Trophoblast cell (in vitro differentiated cells and primary cell): Measurements from ENCODE around the gene PBX3.

ENCODE experiments used
- DNase-seq, 2 donors: peaks; one replicate each; pipeline ENCODE4 v3.0.0-alpha.2; 2016
- H2AFZ ChIP-seq: 2 replicates; pipeline ENCODE4 v1.6.1; 2013; ENCODE audit warnings: low read length, moderate library complexity, mild to moderate bottlenecking; ENCODE audit not compliant: insufficient read depth, poor library complexity
- H2AK5ac ChIP-seq: 2 replicates; pipeline ENCODE4 v1.6.1; 2013; ENCODE audit warnings: mild to moderate bottlenecking, low read length
- H2BK120ac ChIP-seq: 2 replicates; pipeline ENCODE4 v1.6.1; 2013; ENCODE audit warnings: low read length, mild to moderate bottlenecking, moderate library complexity; ENCODE audit not compliant: insufficient read depth, poor library complexity
- H2BK12ac ChIP-seq: 2 replicates; pipeline ENCODE4 v1.6.1; 2013; ENCODE audit warnings: mild to moderate bottlenecking, low read length, moderate library complexity
- H2BK5ac ChIP-seq: 2 replicates; pipeline ENCODE4 v1.6.1; 2013; ENCODE audit warnings: low read length, low read depth, moderate library complexity, mild to moderate bottlenecking; ENCODE audit not compliant: poor library complexity
- H3K14ac ChIP-seq: 2 replicates; pipeline ENCODE4 v1.6.1; 2013; ENCODE audit warnings: mild to moderate bottlenecking, low read length
- H3K18ac ChIP-seq: 2 replicates; pipeline ENCODE4 v1.6.1; 2013; ENCODE audit warnings: mild to moderate bottlenecking, low read length
- H3K23ac ChIP-seq: 2 replicates; pipeline ENCODE4 v1.6.1; 2013; ENCODE audit warnings: low read length
- H3K27ac ChIP-seq: 2 replicates; pipeline ENCODE4 v1.5.1; 2013; ENCODE audit warnings: low read depth, mild to moderate bottlenecking, inconsistent platforms, low read length, moderate library complexity
- H3K27me3 ChIP-seq: 2 replicates; pipeline ENCODE4 v1.6.1; 2013; ENCODE audit warnings: inconsistent platforms, mild to moderate bottlenecking, low read length, moderate library complexity; ENCODE audit not compliant: insufficient read depth
- H3K36me3 ChIP-seq, 2 experiments: 1 replicate in 1 of 2; 2 replicates in 1 of 2; pipeline ENCODE4 v1.6.1; 2013; ENCODE audit warnings: low read length in 2 of 2, mild to moderate bottlenecking in 2 of 2, moderate library complexity in 1 of 2; ENCODE audit not compliant: insufficient read depth in 2 of 2, control insufficient read depth in 1 of 2
- H3K4ac ChIP-seq: 2 replicates; pipeline ENCODE4 v1.6.1; 2013; ENCODE audit warnings: low read depth, mild to moderate bottlenecking, low read length, moderate library complexity
- H3K4me1 ChIP-seq, 2 experiments: 1 replicate in 1 of 2; 2 replicates in 1 of 2; pipeline ENCODE4 v1.6.1; 2013; ENCODE audit warnings: low read length in 2 of 2, mild to moderate bottlenecking in 2 of 2, moderate library complexity in 1 of 2; ENCODE audit not compliant: insufficient read depth in 2 of 2, control insufficient read depth in 1 of 2
- H3K4me2 ChIP-seq: 2 replicates; pipeline ENCODE4 v1.6.1; 2013; ENCODE audit warnings: inconsistent platforms, mild to moderate bottlenecking, low read length, moderate library complexity
- H3K4me3 ChIP-seq: 2 replicates; pipeline ENCODE4 v1.5.1; 2013; ENCODE audit warnings: mild to moderate bottlenecking, low read depth, low read length, inconsistent platforms
- H3K79me1 ChIP-seq: one replicate; pipeline ENCODE4 v1.6.1; 2013; ENCODE audit warnings: low read length
- H3K79me2 ChIP-seq: 2 replicates; pipeline ENCODE4 v1.6.1; 2013; ENCODE audit warnings: low read length, mild to moderate bottlenecking; ENCODE audit not compliant: control insufficient read depth, insufficient read depth, poor library complexity
- H3K9ac ChIP-seq: 2 replicates; pipeline ENCODE4 v1.6.1; 2013; ENCODE audit warnings: mild to moderate bottlenecking, low read length
- H3K9me3 ChIP-seq: 2 replicates; pipeline ENCODE4 v1.6.1; 2013; ENCODE audit warnings: low read depth, mild to moderate bottlenecking, control low read depth, inconsistent platforms, low read length; ENCODE audit not compliant: insufficient read depth
- H4K12ac ChIP-seq: 2 replicates; pipeline ENCODE4 v1.6.1; 2013; ENCODE audit warnings: low read depth, mild to moderate bottlenecking, low read length, moderate library complexity
- H4K8ac ChIP-seq: 2 replicates; pipeline ENCODE4 v1.6.1; 2013; ENCODE audit warnings: low read depth, mild to moderate bottlenecking, low read length, moderate library complexity
- H4K91ac ChIP-seq: one replicate; pipeline ENCODE4 v1.6.1; 2013; ENCODE audit warnings: low read depth, mild to moderate bottlenecking, low read length, moderate library complexity
- WGBS: extraction: QIAGEN DNeasy Blood & Tissue Kit; methylation state at CpG from one replicate; pipeline ENCODE4 v1.1.7; 2013; ENCODE audit warnings: missing lambda C conversion rate; ENCODE audit not compliant: insufficient read length, insufficient coverage; ENCODE audit errors: extremely low coverage; 5-methylcytosine and 5-hydroxymethylcytosine counted together

The PBX3 gene

DNA sequence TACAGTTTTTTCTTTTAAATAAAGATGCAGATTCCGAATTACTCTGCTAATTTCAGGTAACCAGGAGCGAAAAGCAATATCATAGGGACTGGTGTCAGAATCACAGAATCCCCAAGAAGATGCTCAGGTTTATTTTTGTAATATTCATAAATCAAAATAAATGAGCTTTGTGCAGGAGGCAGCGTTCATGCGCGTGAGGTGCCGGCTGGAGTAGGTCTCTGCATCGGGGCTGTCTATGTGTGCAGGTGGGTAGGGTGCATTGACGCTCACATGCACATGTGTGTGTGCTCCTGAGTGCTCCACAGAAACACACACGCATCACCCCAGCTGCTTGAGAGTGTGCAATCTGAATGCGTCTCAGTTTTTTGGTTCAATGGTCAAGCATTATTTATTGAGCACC is 226.4 kb downstream of the PBX3 start:
- no peak overlapping the region for H4K91ac ChIP-seq
- no peak for DNase-seq
- no peak overlapping the region for H4K8ac ChIP-seq
- no peak overlapping the region for H3K9ac ChIP-seq
- H2AK5ac ChIP-seq: no peak overlapping the region
- H3K4me1 ChIP-seq: no peaks in the 10 kb centered on the region
- no peaks in the 10 kb centered on the region for H3K79me1 ChIP-seq
- H3K9me3 ChIP-seq: peaks cover 2% of the 10 kb centered on the region
- H4K12ac ChIP-seq: no peak overlapping the region
- no peak overlapping the region for H3K4me2 ChIP-seq
- H3K18ac ChIP-seq: no peak overlapping the region
- H2AFZ ChIP-seq: no peak overlapping the region
- H3K36me3 ChIP-seq: no peaks in the 10 kb centered on the region
- H3K23ac ChIP-seq: no peak overlapping the region
- no peak overlapping the region for H3K27ac ChIP-seq
- no peaks in the 10 kb centered on the region for H3K79me2 ChIP-seq
- H3K4ac ChIP-seq: no peak overlapping the region
- WGBS: no CpG with 5 or more reads among the region's 10 CpGs
- no peak overlapping the region for H2BK120ac ChIP-seq
- H3K14ac ChIP-seq: no peak overlapping the region
- no peaks in the 10 kb centered on the region for H3K27me3 ChIP-seq
- H3K4me3 ChIP-seq: no peak overlapping the region
- H2BK12ac ChIP-seq: no peak overlapping the region
- H2BK5ac ChIP-seq: no peak overlapping the region

DNA sequence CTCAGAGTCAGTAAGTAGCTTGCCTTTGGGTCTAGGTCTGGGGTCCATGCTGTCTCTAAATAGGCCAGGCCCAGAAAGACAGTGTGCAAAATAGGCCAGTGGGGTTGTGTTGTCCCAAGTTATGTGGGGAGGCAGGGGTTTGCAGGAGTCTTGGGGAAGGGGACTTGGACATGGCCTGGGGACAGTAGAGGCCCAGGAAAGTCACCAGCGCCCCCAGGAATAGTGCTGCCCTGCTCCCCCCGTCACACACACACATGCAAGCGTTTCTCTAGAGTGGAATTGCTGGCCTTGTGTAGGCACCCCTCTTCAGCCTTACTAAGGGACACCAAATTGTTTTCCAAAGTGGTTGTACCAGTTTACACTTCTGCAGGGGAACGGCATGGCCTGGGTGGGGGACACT is 227.5 kb downstream of the PBX3 start:
- Histone ChIP-seq H2AFZ (no peak overlapping the region), H2BK12ac (no peak overlapping the region), H3K14ac (no peak overlapping the region), H4K91ac (no peak overlapping the region), H3K4ac (no peak overlapping the region), H3K4me3 (no peak overlapping the region), H3K18ac (no peak overlapping the region), H2BK5ac (no peak overlapping the region), H3K79me1 (no peaks in the 10 kb centered on the region), H3K4me2 (no peak overlapping the region), H2BK120ac (no peak overlapping the region), H3K23ac (no peak overlapping the region), H4K8ac (no peak overlapping the region), H3K36me3 (no peaks in the 10 kb centered on the region), H3K79me2 (no peaks in the 10 kb centered on the region), H3K9me3 (peaks cover 2% of the 10 kb centered on the region), H4K12ac (no peak overlapping the region), H3K27me3 (no peaks in the 10 kb centered on the region), H3K9ac (no peak overlapping the region), H3K27ac (no peak overlapping the region), H2AK5ac (no peak overlapping the region), H3K4me1 (no peaks in the 10 kb centered on the region)
- no peak for DNase-seq
- WGBS: no CpG with 5 or more reads among the region's 4 CpGs

DNA sequence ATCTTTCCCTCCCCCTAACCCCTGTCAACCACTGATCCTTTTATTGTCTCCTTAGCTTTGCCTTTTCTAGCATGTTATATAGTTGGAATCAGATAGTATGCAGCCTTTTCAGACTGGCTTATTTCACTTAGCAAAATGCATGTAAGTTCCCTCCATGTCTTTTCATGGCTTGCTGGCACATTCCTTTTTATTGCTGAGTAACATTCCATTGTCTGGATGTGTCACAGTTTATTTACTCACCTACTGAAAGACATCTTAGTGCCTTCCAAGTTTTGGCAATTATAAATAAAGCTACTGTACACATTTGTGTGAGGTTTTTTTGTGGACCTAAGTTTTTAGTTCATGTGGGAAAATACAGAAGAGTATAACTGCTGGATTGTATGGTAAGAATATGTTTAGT is 230.1 kb downstream of the PBX3 start:
- no peak overlapping the region for H3K14ac ChIP-seq
- no peak overlapping the region for H3K4me2 ChIP-seq
- H3K9ac ChIP-seq: no peak overlapping the region
- H2AFZ ChIP-seq: no peak overlapping the region
- H2BK12ac ChIP-seq: no peak overlapping the region
- H3K4me1 ChIP-seq: no peaks in the 10 kb centered on the region
- H4K12ac ChIP-seq: no peak overlapping the region
- no peaks in the 10 kb centered on the region for H3K79me2 ChIP-seq
- no peaks in the 10 kb centered on the region for H3K9me3 ChIP-seq
- peak in 1 of 2 donors; percentile 58 for DNase-seq
- no peak overlapping the region for H4K8ac ChIP-seq
- no peaks in the 10 kb centered on the region for H3K36me3 ChIP-seq
- H3K4me3 ChIP-seq: no peak overlapping the region
- H3K23ac ChIP-seq: no peak overlapping the region
- H2AK5ac ChIP-seq: no peak overlapping the region
- no peak overlapping the region for H4K91ac ChIP-seq
- no peak overlapping the region for H2BK5ac ChIP-seq
- H3K27ac ChIP-seq: no peak overlapping the region
- H3K4ac ChIP-seq: no peak overlapping the region
- no peaks in the 10 kb centered on the region for H3K27me3 ChIP-seq
- no peaks in the 10 kb centered on the region for H3K79me1 ChIP-seq
- no peak overlapping the region for H2BK120ac ChIP-seq
- H3K18ac ChIP-seq: no peak overlapping the region

DNA sequence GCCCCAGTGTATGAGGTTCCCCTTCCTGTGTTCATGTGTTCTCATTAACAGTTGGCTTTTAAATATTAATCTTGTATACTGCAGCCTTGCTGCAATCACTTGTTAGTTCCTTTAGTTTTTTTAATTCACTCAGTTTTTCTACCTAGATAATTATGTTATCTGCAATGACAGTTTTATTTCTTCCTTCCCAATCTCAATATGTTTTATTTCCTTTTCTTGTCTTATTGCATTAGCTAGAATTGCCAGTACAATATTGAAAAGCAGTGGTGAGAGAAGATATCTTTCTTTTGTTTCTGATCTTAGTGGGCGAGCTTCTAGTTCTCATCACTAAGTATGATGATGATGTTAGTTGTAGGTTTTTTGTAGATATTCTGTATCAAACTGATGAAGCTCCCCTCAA is 232.2 kb downstream of the PBX3 start:
- no peak for DNase-seq

More for the DNA sequence above, 232.2 kb downstream of the PBX3 start:
- no peak overlapping the region for H3K4me3 ChIP-seq
- no peak overlapping the region for H3K9ac ChIP-seq
- no CpG with 5 or more reads among the region's 1 CpG for WGBS
- no peaks in the 10 kb centered on the region for H3K27me3 ChIP-seq
- H3K79me2 ChIP-seq: no peaks in the 10 kb centered on the region
- H2BK12ac ChIP-seq: no peak overlapping the region
- H4K91ac ChIP-seq: no peak overlapping the region
- no peak overlapping the region for H2BK5ac ChIP-seq
- H3K4ac ChIP-seq: no peak overlapping the region
- H3K36me3 ChIP-seq: no peaks in the 10 kb centered on the region
- no peak overlapping the region for H4K8ac ChIP-seq
- H3K9me3 ChIP-seq: no peaks in the 10 kb centered on the region
- H2BK120ac ChIP-seq: no peak overlapping the region
- no peak overlapping the region for H3K23ac ChIP-seq
- no peaks in the 10 kb centered on the region for H3K79me1 ChIP-seq
- no peak overlapping the region for H4K12ac ChIP-seq
- no peak overlapping the region for H3K18ac ChIP-seq
- H3K14ac ChIP-seq: no peak overlapping the region
- H3K27ac ChIP-seq: no peak overlapping the region
- H3K4me2 ChIP-seq: no peak overlapping the region
- no peak overlapping the region for H2AFZ ChIP-seq
- H3K4me1 ChIP-seq: no peaks in the 10 kb centered on the region
- no peak overlapping the region for H2AK5ac ChIP-seq
